Stimulated activated CD8-positive, alpha-beta memory T cell treated with anti-CD3 and anti-CD28 coated beads, Interleukin-7, amount 100 ng/mL, for 1 hour (primary cell): Measurements from ENCODE around the gene SMPD1.
"Not testable (repeated sequence)": the region's sequence is repeated elsewhere in the genome, so short reads cannot be mapped to it uniquely, and the experiment has no call there.

Source experiments
- DNase-seq, 2 donors: peaks; one replicate each; pipeline ENCODE4 v3.0.0-alpha.2; 2020; ENCODE audit warnings: low read depth in 2 of 2

The SMPD1 gene

DNA sequence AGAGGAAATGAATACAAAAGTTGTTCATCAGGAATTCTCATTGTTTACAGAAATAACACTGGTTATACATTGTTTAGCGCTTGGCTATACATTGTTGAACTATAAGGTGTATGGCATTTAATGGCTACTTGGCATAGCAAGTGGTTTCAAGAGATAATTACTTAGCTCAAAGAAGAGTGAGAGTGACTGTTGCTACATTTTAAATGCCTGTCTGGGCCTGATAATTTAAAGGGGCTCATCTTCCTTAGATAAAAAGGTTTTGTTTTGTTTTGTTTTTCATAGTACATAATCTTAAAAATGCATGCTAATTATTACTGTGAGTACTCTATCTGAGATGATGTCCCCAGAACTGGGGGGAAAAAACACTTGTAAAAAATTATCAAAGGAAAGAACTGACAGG is 1.5 kb upstream of the SMPD1 start:
- no peak for DNase-seq

GRCh38 chr11:6390718-6391469 is 620 bp downstream of the SMPD1 start:
- no peak for DNase-seq

GRCh38 chr11:6391537-6392134 is 1.4 kb downstream of the SMPD1 start:
- no peak for DNase-seq

GRCh38 chr11:6392251-6392650 is 2.0 kb downstream of the SMPD1 start:
- not testable (repeated sequence) for DNase-seq

GRCh38 chr11:6393989-6394670 is 3.9 kb downstream of the SMPD1 start:
- DNase-seq: no peak

DNA sequence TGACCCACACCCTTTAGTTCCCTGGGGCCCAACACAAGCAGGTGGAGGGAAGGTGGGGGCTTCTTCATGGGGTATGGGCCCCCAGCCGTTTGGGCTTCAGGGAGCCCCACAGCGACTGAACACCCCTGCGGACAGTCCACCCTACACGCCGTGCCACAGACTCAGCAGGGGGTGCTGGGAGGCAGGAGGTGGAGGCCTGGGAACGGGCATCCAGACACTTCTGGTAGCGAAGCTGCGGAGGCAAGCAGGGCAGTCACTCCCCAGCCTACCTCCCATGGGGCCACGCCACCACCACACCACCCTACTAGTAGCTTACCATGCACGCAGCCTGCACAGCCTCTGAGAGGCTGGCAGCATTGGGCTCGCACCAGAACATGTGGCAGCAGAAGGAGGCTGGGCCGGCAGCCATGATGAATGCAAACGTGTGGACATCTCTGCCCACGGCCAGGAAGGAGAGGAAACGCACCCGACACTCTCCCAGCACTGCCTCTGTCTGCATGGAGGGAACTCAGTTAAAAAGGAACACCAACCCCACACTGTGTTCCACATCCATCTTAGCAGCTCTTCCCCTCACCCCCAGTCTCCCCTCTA is 5.3 kb downstream of the SMPD1 start:
- no peak for DNase-seq

GRCh38 chr11:6397156-6397555 is 6.9 kb downstream of the SMPD1 start:
- DNase-seq: no peak

DNA sequence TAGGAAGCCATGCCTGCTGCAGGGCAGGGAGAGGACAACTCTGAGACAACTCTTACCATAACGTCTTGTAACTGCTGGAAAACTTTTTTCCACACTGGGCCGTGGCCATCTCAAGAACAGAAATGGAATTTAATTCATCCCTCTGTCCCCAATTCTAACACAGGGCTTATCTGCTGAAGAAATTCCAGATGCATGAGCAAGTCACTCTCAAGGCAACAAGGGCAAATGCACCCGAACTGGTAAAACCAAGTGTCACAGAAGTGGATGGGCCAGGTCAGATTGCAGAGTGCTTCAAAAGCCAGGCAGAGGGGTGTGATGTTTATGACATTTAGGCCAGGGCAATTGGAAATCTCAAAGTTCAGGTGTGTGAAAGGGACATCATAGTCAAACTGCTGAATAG is 7.4 kb downstream of the SMPD1 start:
- no peak for DNase-seq

DNA sequence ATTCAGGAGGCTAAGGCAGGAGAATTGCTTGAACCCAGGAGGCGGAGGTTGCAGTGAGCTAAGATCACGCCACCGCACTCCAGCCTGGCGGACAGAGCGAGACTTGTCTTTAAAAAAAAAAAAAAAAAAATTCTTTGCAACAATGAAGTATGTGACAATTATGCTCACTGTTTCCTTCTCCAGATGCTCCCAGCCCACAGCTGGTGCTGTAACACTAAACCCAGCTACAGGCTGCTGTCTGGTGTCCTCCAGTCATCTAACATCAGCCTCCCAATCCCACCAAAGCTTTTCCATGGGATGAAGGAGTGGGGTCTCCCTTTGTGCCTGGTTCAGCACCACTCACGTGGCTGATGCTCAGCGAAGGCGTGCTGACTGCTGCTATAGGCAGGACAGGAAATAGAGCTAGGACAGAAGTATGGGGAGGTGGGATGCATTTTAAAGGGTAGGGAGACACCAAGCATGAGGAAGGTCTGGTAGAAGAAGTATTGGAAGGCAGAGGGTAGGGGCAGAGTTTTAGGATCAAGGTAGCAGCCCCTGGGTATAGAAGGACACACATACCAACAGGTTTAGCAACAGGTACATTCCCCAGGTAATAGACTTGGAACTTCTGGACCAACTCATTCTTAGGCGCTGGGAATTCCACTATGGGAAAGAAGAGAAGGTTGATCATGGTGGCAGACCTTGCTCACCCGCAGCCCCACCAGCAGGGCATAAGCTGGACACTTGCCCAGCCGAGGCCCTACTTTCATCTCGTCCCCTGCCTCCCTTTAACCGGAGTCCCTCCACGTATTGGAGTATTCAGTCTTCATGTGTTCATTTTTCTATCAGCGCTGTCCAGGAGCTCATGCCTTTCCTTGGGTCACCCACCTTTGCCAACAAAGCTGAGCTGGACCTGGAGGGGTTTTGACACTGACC is 10.4 kb downstream of the SMPD1 start:
- no peak for DNase-seq

DNA sequence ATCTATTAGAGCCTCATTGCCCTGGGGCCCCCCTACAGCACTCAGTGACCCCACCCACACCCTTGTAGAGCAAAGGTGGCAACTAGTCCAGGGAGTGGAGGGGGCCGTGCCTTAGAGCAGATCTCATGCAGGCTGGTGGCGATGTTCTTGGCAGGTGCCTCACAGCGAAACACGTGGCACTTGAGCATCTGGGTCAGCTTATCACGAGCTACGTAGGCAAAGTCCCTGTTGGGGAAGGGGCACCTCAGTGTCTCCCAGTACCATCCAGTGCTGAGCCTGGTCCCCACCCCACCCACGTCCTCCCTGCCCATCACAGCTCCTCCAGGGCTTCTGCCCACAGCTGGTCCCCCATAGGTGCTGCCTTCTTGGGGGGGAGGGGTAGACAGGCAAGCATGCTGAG is 11.2 kb downstream of the SMPD1 start:
- DNase-seq: no peak

- no peak for DNase-seq
Observed at GRCh38 chr11:6402061-6402470, 11.8 kb downstream of the SMPD1 start.

DNA sequence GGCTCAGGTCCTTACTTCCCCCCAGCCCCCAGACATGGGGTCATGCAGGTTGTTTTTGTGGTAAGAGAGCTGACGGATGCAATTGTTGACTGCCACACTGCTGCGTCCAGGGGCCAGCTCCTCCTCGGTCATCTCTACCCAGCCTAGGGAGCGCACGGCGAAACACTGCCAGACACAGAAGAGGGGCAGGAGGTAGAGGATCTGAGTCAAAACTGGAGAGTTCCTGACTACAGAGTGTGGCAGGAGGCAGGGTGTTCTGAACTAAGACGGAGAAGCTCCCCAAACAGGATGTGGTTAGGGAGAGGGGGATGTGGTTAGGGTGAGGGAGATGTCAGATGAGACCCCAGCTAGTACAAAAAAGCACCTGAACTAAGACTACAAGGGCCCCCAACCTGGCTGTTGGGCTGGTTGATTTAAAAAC is 12.3 kb downstream of the SMPD1 start:
- DNase-seq: no peak

DNA sequence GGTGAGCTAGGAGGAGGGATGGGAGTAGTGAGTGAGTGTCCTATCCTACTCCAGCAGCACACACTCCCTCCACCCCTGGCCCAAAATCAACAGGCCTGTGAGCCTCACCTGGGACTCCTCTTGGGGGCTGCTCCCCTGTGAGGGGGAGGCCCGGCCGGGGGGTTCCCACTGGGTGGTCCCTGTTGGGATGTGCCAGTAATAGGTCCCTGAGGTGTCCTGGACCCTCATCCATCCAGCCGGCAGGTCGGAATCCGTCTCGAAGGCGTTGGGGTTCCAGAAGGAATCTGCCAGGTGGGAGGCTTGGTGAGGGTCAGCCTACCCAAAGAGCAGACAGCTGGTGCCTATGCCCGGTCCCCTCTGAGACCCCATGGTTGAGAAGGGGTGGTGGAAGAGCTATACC is 13.3 kb downstream of the SMPD1 start:
- no peak for DNase-seq

- DNase-seq: no peak
Observed at GRCh38 chr11:6404342-6405051, 14.2 kb downstream of the SMPD1 start.

GRCh38 chr11:6405052-6405667 is 14.9 kb downstream of the SMPD1 start:
- DNase-seq: no peak

GRCh38 chr11:6405846-6406245 is 15.6 kb downstream of the SMPD1 start:
- DNase-seq: no peak

GRCh38 chr11:6406370-6406769 is 16.1 kb downstream of the SMPD1 start:
- DNase-seq: no peak

- no peak for DNase-seq
Observed at GRCh38 chr11:6410695-6411430, 20.6 kb downstream of the SMPD1 start.

DNA sequence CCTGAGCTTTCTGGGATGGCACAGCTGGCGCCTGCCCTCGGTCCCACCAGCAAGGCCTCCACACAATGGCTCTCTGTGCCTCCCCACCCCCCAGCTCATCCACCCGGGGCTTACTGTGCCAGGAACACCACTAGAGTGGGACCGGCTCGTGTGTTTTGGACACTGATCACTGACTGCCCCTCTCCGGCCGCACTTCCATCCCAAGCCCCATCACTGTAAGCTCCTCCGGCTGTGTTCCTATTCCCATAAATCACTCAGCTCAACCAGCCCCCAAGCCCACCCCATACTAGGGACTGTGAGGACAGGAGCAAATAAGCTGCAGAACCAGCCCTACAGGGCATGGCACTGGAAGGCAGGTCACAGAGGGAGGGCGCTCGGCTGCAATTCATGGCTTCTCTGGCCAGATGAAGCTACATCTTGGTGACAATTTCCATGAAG is 21.3 kb downstream of the SMPD1 start:
- no peak for DNase-seq

- DNase-seq: no peak
Observed at GRCh38 chr11:6413791-6414201, 23.5 kb downstream of the SMPD1 start.
